ENCODE measurements around the gene MAS1. TPM values are rescaled to one million over a fixed set of nuclear protein-coding genes. Genes with fewer than 3 reads are reported as not detected.

MAS1 gene
- under 0.01 and 0.09 TPM in 2 replicates for total RNA-seq

DNA sequence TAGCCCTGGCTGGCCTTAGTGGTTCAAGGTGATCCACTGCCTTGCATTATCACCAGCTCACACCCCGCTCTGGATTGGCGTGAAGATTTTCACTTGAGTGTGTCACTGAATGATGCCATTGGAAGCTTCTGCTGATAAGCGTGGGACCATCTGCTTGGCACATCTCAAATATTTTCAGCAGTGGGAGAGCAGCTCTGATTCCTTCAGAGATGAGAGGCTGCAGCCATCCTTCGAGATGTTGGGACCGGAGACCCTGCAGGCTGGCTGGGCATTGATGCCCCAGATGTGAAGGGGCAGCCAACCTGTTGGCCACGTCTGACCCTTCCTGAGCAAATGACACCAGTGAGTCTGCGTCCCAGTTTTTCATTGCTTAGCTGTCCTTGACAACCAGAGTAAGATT, at the start of gene MAS1:
Gene MAS1 (plus strand): TSS at position 197 of the 400 bp plus-strand sequence. CDS start 15,968 bp downstream, outside the sequence.

Other genes with a start within 250 kb of the MAS1 start
- 1,358 and 2,648 TPM in 2 replicates for gene SOD2, start 197.7 kb upstream of the MAS1 start, total RNA-seq
- 112 and 146 TPM in 2 replicates for gene WTAP, start 163.5 kb upstream of the MAS1 start, total RNA-seq
- 88.2 and 95.7 TPM in 2 replicates for gene ACAT2, start 128.9 kb upstream of the MAS1 start, total RNA-seq
- gene TCP1, start 101.4 kb upstream of the MAS1 start, total RNA-seq = 153 and 234 TPM in 2 replicates
- gene MRPL18, start 100.5 kb upstream of the MAS1 start, total RNA-seq = 78.9 and 89.1 TPM in 2 replicates
- 0.74 TPM in 1 of 2 replicates, not detected in the other for gene PNLDC1, start 90.7 kb upstream of the MAS1 start, total RNA-seq
- 137 and 220 TPM in 2 replicates for gene IGF2R, start 78.1 kb downstream of the MAS1 start, total RNA-seq
- 0.28 and 0.92 TPM in 2 replicates for gene SLC22A1, start 230.8 kb downstream of the MAS1 start, total RNA-seq

All from smooth muscle cell of bladder (primary cell).